Esophagus (tissue), 2 donors: ENCODE measurements around the gene VEGFA. TPM values are rescaled to one million over a fixed set of nuclear protein-coding genes. Genes with fewer than 3 reads are reported as not detected.

ENCODE experiments used
- H3K27ac ChIP-seq, 2 donors: one replicate each; pipeline ENCODE4 v1.5.1; 2013; ENCODE audit warnings: low read depth in 2 of 2, mild to moderate bottlenecking in 2 of 2, inconsistent platforms in 1 of 2, low read length in 1 of 2, moderate library complexity in 1 of 2
- H3K27me3 ChIP-seq, 2 donors: one replicate each; pipeline ENCODE4 v1.6.1; 2013; ENCODE audit warnings: low read length in 2 of 2, control low read depth in 1 of 2, mild to moderate bottlenecking in 1 of 2; ENCODE audit not compliant: insufficient read depth in 2 of 2, control insufficient read depth in 1 of 2
- H3K36me3 ChIP-seq, 2 donors: one replicate each; pipeline ENCODE4 v1.6.1; 2013; ENCODE audit warnings: low read length in 1 of 2; ENCODE audit not compliant: control insufficient read depth in 2 of 2, insufficient read depth in 2 of 2
- H3K4me1 ChIP-seq, 2 donors: one replicate each; pipeline ENCODE4 v1.6.1; 2013; ENCODE audit warnings: low read length in 1 of 2; ENCODE audit not compliant: control insufficient read depth in 2 of 2, insufficient read depth in 2 of 2
- H3K4me3 ChIP-seq, 2 donors: one replicate each; pipeline ENCODE4 v1.5.1; 2013; ENCODE audit warnings: low read length in 2 of 2, mild to moderate bottlenecking in 2 of 2, low read depth in 1 of 2, moderate library complexity in 1 of 2
- H3K9me3 ChIP-seq, 2 donors: one replicate each; pipeline ENCODE4 v1.6.1; 2013; ENCODE audit warnings: mild to moderate bottlenecking in 2 of 2, low read depth in 1 of 2, low read length in 1 of 2, moderate library complexity in 1 of 2; ENCODE audit not compliant: control insufficient read depth in 2 of 2, insufficient read depth in 1 of 2
- WGBS, 2 donors: extraction: QIAGEN DNeasy Blood & Tissue Kit; methylation state at CpG; one replicate each; pipeline ENCODE4 v1.1.7; 2013; 5-methylcytosine and 5-hydroxymethylcytosine counted together
- polyA plus RNA-seq, 2 donors: library from polyadenylated mRNA; stranded (reverse); fragments of 200-250 nt; gene quantifications; one replicate each; pipeline ENCODE4 v1.2.3, GENCODE V29; 2013
- donor health status: healthy with polysubstance abuse.
- donor health status: Bipolar disorder and iron deficiency.

Gene VEGFA
- polyA plus RNA-seq, 2 donors = 87.8 to 157 TPM

- H3K36me3 ChIP-seq = no peaks in the 10 kb centered on the region
- peak overlapping the region; percentile 86 to 95 for H3K27ac ChIP-seq
- no peaks in the 10 kb centered on the region for H3K9me3 ChIP-seq
- WGBS, 2 donors = 1% methylated on average over 81 to 84 of the region's 84 CpGs
- H3K4me1 ChIP-seq = peaks cover 3 to 17% of the 10 kb centered on the region in 2 donors
- H3K27me3 ChIP-seq = no peaks in the 10 kb centered on the region
- peak overlapping the region; percentile 81 to 94 for H3K4me3 ChIP-seq
Measured at GRCh38 chr6:43770372-43771209, 580 bp downstream of the VEGFA start.

GRCh38 chr6:43771210-43771857 is 1.3 kb downstream of the VEGFA start:
- peaks cover 0 to 4% of the 10 kb centered on the region in 2 donors for H3K36me3 ChIP-seq
- H3K27ac ChIP-seq = peak overlapping the region; percentile 86 to 95
- no peaks in the 10 kb centered on the region for H3K27me3 ChIP-seq
- H3K4me3 ChIP-seq = peak overlapping the region; percentile 81 to 94
- WGBS, 2 donors = 0 to 1% methylated on average over 47 to 66 of the region's 66 CpGs
- no peaks in the 10 kb centered on the region for H3K9me3 ChIP-seq
- H3K4me1 ChIP-seq = peaks cover 3 to 22% of the 10 kb centered on the region in 2 donors

- Histone ChIP-seq H3K27ac (peak overlapping the region; percentile 86 to 95), H3K36me3 (peaks cover 0 to 11% of the 10 kb centered on the region in 2 donors), H3K27me3 (no peaks in the 10 kb centered on the region), H3K4me3 (peak overlapping the region; percentile 81 to 94), H3K9me3 (no peaks in the 10 kb centered on the region), H3K4me1 (peaks cover 3 to 22% of the 10 kb centered on the region in 2 donors)
- 5 to 8% methylated on average over 40 to 48 of the region's 48 CpGs for WGBS, 2 donors
Measured at GRCh38 chr6:43771858-43772680, 2.1 kb downstream of the VEGFA start.

- H3K36me3 ChIP-seq = peaks cover 4 to 16% of the 10 kb centered on the region in 2 donors
- peak overlapping the region; percentile 86 to 95 for H3K27ac ChIP-seq
- H3K27me3 ChIP-seq = no peaks in the 10 kb centered on the region
- no peaks in the 10 kb centered on the region for H3K9me3 ChIP-seq
- H3K4me1 ChIP-seq = peaks cover 3 to 22% of the 10 kb centered on the region in 2 donors
- WGBS, 2 donors = 34 to 39% methylated on average over 7 of the region's 7 CpGs
- H3K4me3 ChIP-seq = peak overlapping the region; percentile 81 to 94
Measured at GRCh38 chr6:43772681-43773049, 2.7 kb downstream of the VEGFA start.

GRCh38 chr6:43773050-43773979 is 3.3 kb downstream of the VEGFA start:
- peak overlapping the region; percentile 86 to 95 for H3K27ac ChIP-seq
- no peaks in the 10 kb centered on the region for H3K27me3 ChIP-seq
- H3K9me3 ChIP-seq = no peaks in the 10 kb centered on the region
- peaks cover 3 to 22% of the 10 kb centered on the region in 2 donors for H3K4me1 ChIP-seq
- peaks cover 10 to 21% of the 10 kb centered on the region in 2 donors for H3K36me3 ChIP-seq
- 32 to 39% methylated on average over 12 of the region's 12 CpGs for WGBS, 2 donors
- H3K4me3 ChIP-seq = peak overlapping the region; percentile 81 to 94

GRCh38 chr6:43773980-43774775 is 4.2 kb downstream of the VEGFA start:
- Histone ChIP-seq H3K4me3 (peak overlapping the region; percentile 81 to 94), H3K27ac (peak overlapping the region; percentile 66 to 86), H3K9me3 (no peaks in the 10 kb centered on the region), H3K36me3 (peaks cover 10 to 27% of the 10 kb centered on the region in 2 donors), H3K4me1 (peaks cover 3 to 24% of the 10 kb centered on the region in 2 donors), H3K27me3 (no peaks in the 10 kb centered on the region)
- WGBS, 2 donors = 41 to 43% methylated on average over 12 of the region's 12 CpGs

- Histone ChIP-seq H3K4me1 (peaks cover 3 to 27% of the 10 kb centered on the region in 2 donors), H3K27ac (peak overlapping the region; percentile 66 to 86), H3K4me3 (peak overlapping the region; percentile 5 to 22), H3K36me3 (peaks cover 10 to 35% of the 10 kb centered on the region in 2 donors), H3K9me3 (no peaks in the 10 kb centered on the region), H3K27me3 (no peaks in the 10 kb centered on the region)
- WGBS, 2 donors = 24 to 30% methylated on average over 17 of the region's 17 CpGs
Measured at GRCh38 chr6:43774776-43775534, 4.9 kb downstream of the VEGFA start.

GRCh38 chr6:43775535-43775885 is 5.5 kb downstream of the VEGFA start:
- Histone ChIP-seq H3K27me3 (no peaks in the 10 kb centered on the region), H3K4me1 (peaks cover 3 to 29% of the 10 kb centered on the region in 2 donors), H3K27ac (peak overlapping the region in 1 of 2 donors; percentile 66), H3K36me3 (peaks cover 10 to 36% of the 10 kb centered on the region in 2 donors), H3K4me3 (no peak overlapping the region), H3K9me3 (no peaks in the 10 kb centered on the region)
- WGBS, 2 donors = 55 to 57% methylated on average over 4 of the region's 4 CpGs
